Measurements from ENCODE around the gene B3GNT7. TPM values are rescaled to one million over a fixed set of nuclear protein-coding genes. Genes with fewer than 3 reads are reported as not detected.

B3GNT7 gene
- total and polyA plus RNA-seq, 2 experiments from 2014 or later: 44.2 to 89.4 TPM

- Histone ChIP-seq H3K79me2 (replicated peaks; ENCODE audit: insufficient read depth) (no peaks in the 10 kb centered on the region), H3K4me2 (no peak overlapping the region), H2AFZ (no peak overlapping the region), H3K4me1 (ENCODE audit: insufficient read depth) (no peaks in the 10 kb centered on the region), H3K4me3 (no peak overlapping the region), H3K9me2 (ENCODE audit: insufficient read depth) (no peaks in the 10 kb centered on the region), H3K36me3 (ENCODE audit: insufficient read depth) (no peaks in the 10 kb centered on the region), H3K27me3 (ENCODE audit: insufficient read depth) (no peaks in the 10 kb centered on the region), H3K27ac (ENCODE audit: low read depth) (no peak overlapping the region), H3F3A (replicated peaks; ENCODE audit: low read depth) (no peaks in the 10 kb centered on the region), H4K20me1 (replicated peaks; ENCODE audit: insufficient read depth) (no peaks in the 10 kb centered on the region)
- DNase-seq (ENCODE audit: low spot score) (no peak), ATAC-seq (no peak)
- Mint-ChIP-seq H3K9me3 (no peaks in the 10 kb centered on the region), H3K27ac (no peak overlapping the region), H3K27me3 (ENCODE audit: insufficient read depth, low read depth, poor library complexity) (peaks cover 4% of the 10 kb centered on the region), H3K4me3 (no peak overlapping the region), H3K4me1 (peaks cover 10% of the 10 kb centered on the region; the same call in 2 of the 3 replicates), H3K36me3 (ENCODE audit: low read depth) (peaks cover 9% of the 10 kb centered on the region)
- TF ChIP-seq POLR2AphosphoS5 (IDR thresholded peaks at IDR 0.05; ENCODE audit: low read depth) (no peak), REST (IDR thresholded peaks at IDR 0.05; ENCODE audit: unreplicated experiment) (no peak), EZH2phosphoT487 (IDR thresholded peaks at IDR 0.05; ENCODE audit: unreplicated experiment) (no peak), EZH2 (IDR thresholded peaks at IDR 0.05; ENCODE audit: low read depth, unreplicated experiment) (no peak), NANOG (IDR thresholded peaks at IDR 0.05; ENCODE audit: borderline replicate concordance) (no peak), JUNB (IDR thresholded peaks at IDR 0.05; ENCODE audit: unreplicated experiment) (no peak), CREB1 (CRISPR knock-in tag; IDR thresholded peaks at IDR 0.05; ENCODE audit: low read depth) (no peak), STAT1 (IDR thresholded peaks at IDR 0.05; ENCODE audit: unreplicated experiment) (no peak), ETS1 (IDR thresholded peaks at IDR 0.05) (no peak)
- TF ChIP-seq, protein P1, sequence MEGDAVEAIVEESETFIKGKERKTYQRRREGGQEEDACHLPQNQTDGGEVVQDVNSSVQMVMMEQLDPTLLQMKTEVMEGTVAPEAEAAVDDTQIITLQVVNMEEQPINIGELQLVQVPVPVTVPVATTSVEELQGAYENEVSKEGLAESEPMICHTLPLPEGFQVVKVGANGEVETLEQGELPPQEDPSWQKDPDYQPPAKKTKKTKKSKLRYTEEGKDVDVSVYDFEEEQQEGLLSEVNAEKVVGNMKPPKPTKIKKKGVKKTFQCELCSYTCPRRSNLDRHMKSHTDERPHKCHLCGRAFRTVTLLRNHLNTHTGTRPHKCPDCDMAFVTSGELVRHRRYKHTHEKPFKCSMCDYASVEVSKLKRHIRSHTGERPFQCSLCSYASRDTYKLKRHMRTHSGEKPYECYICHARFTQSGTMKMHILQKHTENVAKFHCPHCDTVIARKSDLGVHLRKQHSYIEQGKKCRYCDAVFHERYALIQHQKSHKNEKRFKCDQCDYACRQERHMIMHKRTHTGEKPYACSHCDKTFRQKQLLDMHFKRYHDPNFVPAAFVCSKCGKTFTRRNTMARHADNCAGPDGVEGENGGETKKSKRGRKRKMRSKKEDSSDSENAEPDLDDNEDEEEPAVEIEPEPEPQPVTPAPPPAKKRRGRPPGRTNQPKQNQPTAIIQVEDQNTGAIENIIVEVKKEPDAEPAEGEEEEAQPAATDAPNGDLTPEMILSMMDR (conservative IDR thresholded peaks at IDR 0.05; ENCODE audit: low read depth in 2 of 2): no peak
- TF ChIP-seq, protein P2, sequence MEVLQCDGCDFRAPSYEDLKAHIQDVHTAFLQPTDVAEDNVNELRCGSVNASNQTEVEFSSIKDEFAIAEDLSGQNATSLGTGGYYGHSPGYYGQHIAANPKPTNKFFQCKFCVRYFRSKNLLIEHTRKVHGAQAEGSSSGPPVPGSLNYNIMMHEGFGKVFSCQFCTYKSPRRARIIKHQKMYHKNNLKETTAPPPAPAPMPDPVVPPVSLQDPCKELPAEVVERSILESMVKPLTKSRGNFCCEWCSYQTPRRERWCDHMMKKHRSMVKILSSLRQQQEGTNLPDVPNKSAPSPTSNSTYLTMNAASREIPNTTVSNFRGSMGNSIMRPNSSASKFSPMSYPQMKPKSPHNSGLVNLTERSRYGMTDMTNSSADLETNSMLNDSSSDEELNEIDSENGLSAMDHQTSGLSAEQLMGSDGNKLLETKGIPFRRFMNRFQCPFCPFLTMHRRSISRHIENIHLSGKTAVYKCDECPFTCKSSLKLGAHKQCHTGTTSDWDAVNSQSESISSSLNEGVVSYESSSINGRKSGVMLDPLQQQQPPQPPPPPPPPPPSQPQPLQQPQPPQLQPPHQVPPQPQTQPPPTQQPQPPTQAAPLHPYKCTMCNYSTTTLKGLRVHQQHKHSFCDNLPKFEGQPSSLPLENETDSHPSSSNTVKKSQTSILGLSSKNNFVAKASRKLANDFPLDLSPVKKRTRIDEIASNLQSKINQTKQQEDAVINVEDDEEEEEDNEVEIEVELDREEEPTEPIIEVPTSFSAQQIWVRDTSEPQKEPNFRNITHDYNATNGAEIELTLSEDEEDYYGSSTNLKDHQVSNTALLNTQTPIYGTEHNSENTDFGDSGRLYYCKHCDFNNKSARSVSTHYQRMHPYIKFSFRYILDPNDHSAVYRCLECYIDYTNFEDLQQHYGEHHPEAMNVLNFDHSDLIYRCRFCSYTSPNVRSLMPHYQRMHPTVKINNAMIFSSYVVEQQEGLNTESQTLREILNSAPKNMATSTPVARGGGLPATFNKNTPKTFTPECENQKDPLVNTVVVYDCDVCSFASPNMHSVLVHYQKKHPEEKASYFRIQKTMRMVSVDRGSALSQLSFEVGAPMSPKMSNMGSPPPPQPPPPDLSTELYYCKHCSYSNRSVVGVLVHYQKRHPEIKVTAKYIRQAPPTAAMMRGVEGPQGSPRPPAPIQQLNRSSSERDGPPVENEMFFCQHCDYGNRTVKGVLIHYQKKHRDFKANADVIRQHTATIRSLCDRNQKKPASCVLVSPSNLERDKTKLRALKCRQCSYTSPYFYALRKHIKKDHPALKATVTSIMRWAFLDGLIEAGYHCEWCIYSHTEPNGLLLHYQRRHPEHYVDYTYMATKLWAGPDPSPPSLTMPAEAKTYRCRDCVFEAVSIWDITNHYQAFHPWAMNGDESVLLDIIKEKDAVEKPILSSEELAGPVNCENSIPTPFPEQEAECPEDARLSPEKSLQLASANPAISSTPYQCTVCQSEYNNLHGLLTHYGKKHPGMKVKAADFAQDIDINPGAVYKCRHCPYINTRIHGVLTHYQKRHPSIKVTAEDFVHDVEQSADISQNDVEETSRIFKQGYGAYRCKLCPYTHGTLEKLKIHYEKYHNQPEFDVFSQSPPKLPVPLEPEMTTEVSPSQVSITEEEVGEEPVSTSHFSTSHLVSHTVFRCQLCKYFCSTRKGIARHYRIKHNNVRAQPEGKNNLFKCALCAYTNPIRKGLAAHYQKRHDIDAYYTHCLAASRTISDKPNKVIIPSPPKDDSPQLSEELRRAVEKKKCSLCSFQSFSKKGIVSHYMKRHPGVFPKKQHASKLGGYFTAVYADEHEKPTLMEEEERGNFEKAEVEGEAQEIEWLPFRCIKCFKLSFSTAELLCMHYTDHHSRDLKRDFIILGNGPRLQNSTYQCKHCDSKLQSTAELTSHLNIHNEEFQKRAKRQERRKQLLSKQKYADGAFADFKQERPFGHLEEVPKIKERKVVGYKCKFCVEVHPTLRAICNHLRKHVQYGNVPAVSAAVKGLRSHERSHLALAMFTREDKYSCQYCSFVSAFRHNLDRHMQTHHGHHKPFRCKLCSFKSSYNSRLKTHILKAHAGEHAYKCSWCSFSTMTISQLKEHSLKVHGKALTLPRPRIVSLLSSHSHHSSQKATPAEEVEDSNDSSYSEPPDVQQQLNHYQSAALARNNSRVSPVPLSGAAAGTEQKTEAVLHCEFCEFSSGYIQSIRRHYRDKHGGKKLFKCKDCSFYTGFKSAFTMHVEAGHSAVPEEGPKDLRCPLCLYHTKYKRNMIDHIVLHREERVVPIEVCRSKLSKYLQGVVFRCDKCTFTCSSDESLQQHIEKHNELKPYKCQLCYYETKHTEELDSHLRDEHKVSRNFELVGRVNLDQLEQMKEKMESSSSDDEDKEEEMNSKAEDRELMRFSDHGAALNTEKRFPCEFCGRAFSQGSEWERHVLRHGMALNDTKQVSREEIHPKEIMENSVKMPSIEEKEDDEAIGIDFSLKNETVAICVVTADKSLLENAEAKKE (CRISPR knock-in tag; IDR thresholded peaks at IDR 0.05): no peak
Measured at GRCh38 chr2:231348173-231348572, 47.3 kb upstream of the B3GNT7 start.
